GM12878 (cell line): Measurements from ENCODE around the gene ZNF688. TPM values are rescaled to one million over a fixed set of nuclear protein-coding genes. Genes with fewer than 3 reads are reported as not detected.

ENCODE experiments used
- GATAD2B ChIP-seq: fragments of 450-650 bp; conservative IDR thresholded peaks from 2 replicates; pipeline ENCODE4 v1.6.1; 2017; ENCODE audit warnings: low read depth, mild to moderate bottlenecking, moderate library complexity
- MXI1 ChIP-seq: fragments of 150-350 bp; IDR thresholded peaks from 2 replicates; pipeline ENCODE4 v1.6.1; 2011; ENCODE audit warnings: low read depth, mild to moderate bottlenecking, inconsistent platforms, low read length, improper control_type of control experiment
- PAX8 ChIP-seq: fragments of 450-650 bp; IDR thresholded peaks from 2 replicates; pipeline ENCODE4 v1.6.1; 2017; ENCODE audit warnings: mild to moderate bottlenecking, moderate library complexity
- RUNX3 ChIP-seq: IDR thresholded peaks from 2 replicates; pipeline ENCODE4 v1.6.1; 2012; ENCODE audit warnings: low read length, inconsistent platforms
- SIX5 ChIP-seq: IDR thresholded peaks from 2 replicates; pipeline ENCODE4 v1.6.1; 2011; ENCODE audit warnings: mild to moderate bottlenecking, low read depth, low read length, moderate library complexity; ENCODE audit not compliant: severe bottlenecking
- SMC3 ChIP-seq: IDR thresholded peaks from 2 replicates; pipeline ENCODE4 v1.6.1; 2011; ENCODE audit warnings: low read length, improper control_type of control experiment, borderline replicate concordance
- STAT3 ChIP-seq: IDR thresholded peaks from 2 replicates; pipeline ENCODE4 v1.6.1; 2011; ENCODE audit warnings: low read depth, low read length, improper control_type of control experiment
- polyA plus RNA-seq, 11 experiments: library from polyadenylated mRNA; depleted of rRNA in 4 of 11; unstranded in 6 of 11; stranded (reverse) in 5 of 11; fragments of >200 nt; fragmentation: Nextera tagmentation in 4 of 11; fragmentation: Illumina TruSeq in 1 of 11; extraction: Ambion mirVana in 4 of 11; extraction: Trizol in 1 of 11; gene quantifications; 1 replicate in 1 of 11; 2 replicates in 10 of 11; pipeline versions ENCODE4 v1.2.1 to v1.2.3, GENCODE V29; 2011 to 2016; ENCODE audit warnings: inconsistent platforms in 2 of 11, missing spikeins in 2 of 11, low read depth in 1 of 11
- total RNA-seq, 4 experiments: library from RNA; depleted of rRNA in 3 of 4; stranded (reverse); fragments of >200 nt in 3 of 4; fragmentation: Illumina TruSeq in 1 of 4; extraction: Trizol in 1 of 4; gene quantifications; 2 replicates each; pipeline versions ENCODE4 v1.2.1 to v1.2.3, GENCODE V29; 2013 to 2021
- TF ChIP-seq, protein P1 (sequence below): fragments of 450-650 bp; IDR thresholded peaks from 2 replicates; pipeline ENCODE4 v1.6.1; 2017; ENCODE audit warnings: mild to moderate bottlenecking, low read depth, inconsistent platforms; ENCODE audit not compliant: poor library complexity, severe bottlenecking

The ZNF688 gene
- total and polyA plus RNA-seq, 10 of the 15 experiments (the other 5 are each of a cell fraction or from before 2014, with no cell fraction given), result 0.14 to 17.4 (median 10.6) TPM

DNA sequence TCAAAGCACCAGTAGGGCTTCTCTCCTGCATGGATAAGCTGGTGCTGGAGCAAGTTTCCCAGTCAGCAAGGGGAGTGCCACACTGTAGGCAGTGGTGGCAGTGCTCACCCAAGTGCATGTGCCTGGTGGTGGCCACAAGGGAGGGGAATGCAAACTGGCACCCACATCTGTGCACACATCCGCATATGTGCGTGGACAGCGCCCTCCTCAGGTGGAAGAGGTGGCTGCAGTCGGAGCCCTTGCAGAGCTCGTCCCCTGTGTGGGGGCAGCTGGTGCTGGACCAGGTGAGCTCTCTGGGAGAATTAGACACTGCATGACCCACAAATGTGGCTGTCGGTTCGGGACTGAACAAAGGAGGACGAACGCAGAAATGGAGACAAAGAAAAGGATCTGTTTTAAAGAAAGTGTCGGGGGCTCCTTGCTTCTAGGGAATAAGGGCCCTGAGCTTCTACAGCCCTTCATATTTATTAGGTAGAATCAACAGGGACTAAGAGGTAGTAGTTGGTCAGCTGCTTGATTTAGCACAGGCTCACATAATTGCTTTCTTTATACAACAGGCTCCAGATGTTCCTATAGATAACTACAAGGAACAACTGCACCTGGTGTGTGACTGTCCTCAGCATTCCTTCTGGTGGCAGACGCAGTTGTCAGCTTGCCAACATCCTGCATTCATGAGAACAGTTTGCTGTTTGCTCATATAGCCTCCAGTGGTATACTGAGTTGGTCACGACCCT, 44.0 kb upstream of the ZNF688 start (continued):
- TF ChIP-seq, protein P1, sequence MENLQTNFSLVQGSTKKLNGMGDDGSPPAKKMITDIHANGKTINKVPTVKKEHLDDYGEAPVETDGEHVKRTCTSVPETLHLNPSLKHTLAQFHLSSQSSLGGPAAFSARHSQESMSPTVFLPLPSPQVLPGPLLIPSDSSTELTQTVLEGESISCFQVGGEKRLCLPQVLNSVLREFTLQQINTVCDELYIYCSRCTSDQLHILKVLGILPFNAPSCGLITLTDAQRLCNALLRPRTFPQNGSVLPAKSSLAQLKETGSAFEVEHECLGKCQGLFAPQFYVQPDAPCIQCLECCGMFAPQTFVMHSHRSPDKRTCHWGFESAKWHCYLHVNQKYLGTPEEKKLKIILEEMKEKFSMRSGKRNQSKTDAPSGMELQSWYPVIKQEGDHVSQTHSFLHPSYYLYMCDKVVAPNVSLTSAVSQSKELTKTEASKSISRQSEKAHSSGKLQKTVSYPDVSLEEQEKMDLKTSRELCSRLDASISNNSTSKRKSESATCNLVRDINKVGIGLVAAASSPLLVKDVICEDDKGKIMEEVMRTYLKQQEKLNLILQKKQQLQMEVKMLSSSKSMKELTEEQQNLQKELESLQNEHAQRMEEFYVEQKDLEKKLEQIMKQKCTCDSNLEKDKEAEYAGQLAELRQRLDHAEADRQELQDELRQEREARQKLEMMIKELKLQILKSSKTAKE, result no peak
- TF ChIP-seq GATAD2B (no peak), STAT3 (no peak), MXI1 (no peak), PAX8 (no peak), RUNX3 (no peak), SMC3 (peak; percentile 39; the same call in 1 of the 2 replicates), SIX5 (no peak)
